NCI-H2029 (cell line): Measurements from ENCODE around the gene QRICH1.

Source experiments
- DNase-seq: peaks from one replicate; lab custom pipeline; 2025; lab: John Stamatoyannopoulos, UW

The QRICH1 gene

GRCh38 chr3:48997714-48998637 lies 95.9 kb downstream of the QRICH1 start:
- peak; percentile 74 for DNase-seq

- DNase-seq, result no peak
Measured at GRCh38 chr3:48997102-48997635, 96.7 kb downstream of the QRICH1 start.

- no peak for DNase-seq
Measured at GRCh38 chr3:48996640-48997039, 97.2 kb downstream of the QRICH1 start.

- DNase-seq, result no peak
Measured at GRCh38 chr3:48993834-48994233, 100.0 kb downstream of the QRICH1 start.

- no peak for DNase-seq
Measured at GRCh38 chr3:48991851-48992545, 101.9 kb downstream of the QRICH1 start.

GRCh38 chr3:48990636-48991469 lies 103.0 kb downstream of the QRICH1 start:
- DNase-seq, result peak; percentile 24

- DNase-seq, result peak; percentile 33
Measured at GRCh38 chr3:48989796-48990635, 103.9 kb downstream of the QRICH1 start, which contains the start of gene P4HTM. Gene P4HTM (plus strand): TSS chr3:48990241. CDS start chr3:48990257, 16 bp downstream.

- no peak for DNase-seq
Measured at GRCh38 chr3:48989126-48989795, 104.6 kb downstream of the QRICH1 start.

GRCh38 chr3:48985831-48986376 lies 108.0 kb downstream of the QRICH1 start:
- DNase-seq, result no peak

- DNase-seq, result no peak
Measured at GRCh38 chr3:48984663-48985062, 109.2 kb downstream of the QRICH1 start.

GRCh38 chr3:48983096-48983495 lies 110.8 kb downstream of the QRICH1 start:
- no peak for DNase-seq

GRCh38 chr3:48982686-48983085 lies 111.2 kb downstream of the QRICH1 start:
- DNase-seq, result no peak

GRCh38 chr3:48982016-48982415 lies 111.9 kb downstream of the QRICH1 start:
- DNase-seq, result no peak

- DNase-seq, result no peak
Measured at GRCh38 chr3:48980295-48980694, 113.6 kb downstream of the QRICH1 start.
